Epithelial cell of prostate (primary cell): ENCODE data around the gene LHX3.
"Not testable (repeated sequence)": the region's sequence is repeated elsewhere in the genome, so short reads cannot be mapped to it uniquely, and the experiment has no call there.

Experiments used
- DNase-seq: peaks from one replicate; pipeline ENCODE4 v3.0.0-alpha.2; 2011; ENCODE audit warnings: low read depth, low spot score
- H3K27ac ChIP-seq: fragments of 450-650 bp; 2 replicates; pipeline ENCODE4 v1.5.1; 2017; ENCODE audit warnings: mild to moderate bottlenecking

LHX3 gene

GRCh38 chr9:136163248-136163850 is 41.6 kb downstream of the LHX3 start:
- no peak overlapping the region for H3K27ac ChIP-seq
- no peak for DNase-seq

GRCh38 chr9:136160995-136161610 is 43.8 kb downstream of the LHX3 start:
- no peak overlapping the region for H3K27ac ChIP-seq
- DNase-seq: no peak

- no peak for DNase-seq
- no peak overlapping the region for H3K27ac ChIP-seq
Measured at GRCh38 chr9:136160381-136160841, 44.5 kb downstream of the LHX3 start.

- DNase-seq: no peak
Measured at GRCh38 chr9:136159851-136160250, 45.1 kb downstream of the LHX3 start.

GRCh38 chr9:136157477-136158265 is 47.3 kb downstream of the LHX3 start:
- DNase-seq: no peak
- H3K27ac ChIP-seq: no peak overlapping the region

More at GRCh38 chr9:136159851-136160250, 45.1 kb downstream of the LHX3 start:
- no peak overlapping the region for H3K27ac ChIP-seq

- H3K27ac ChIP-seq: no peak overlapping the region
- no peak for DNase-seq
Measured at GRCh38 chr9:136156209-136157120, 48.5 kb downstream of the LHX3 start.

- no peak for DNase-seq
- no peak overlapping the region for H3K27ac ChIP-seq
Measured at GRCh38 chr9:136155576-136155975, 49.4 kb downstream of the LHX3 start.

- no peak for DNase-seq
- H3K27ac ChIP-seq: no peak overlapping the region
Measured at GRCh38 chr9:136154943-136155342, 50.0 kb downstream of the LHX3 start.

- DNase-seq: no peak
- H3K27ac ChIP-seq: no peak overlapping the region
Measured at GRCh38 chr9:136153381-136154065, 51.4 kb downstream of the LHX3 start.

GRCh38 chr9:136152931-136153330 is 52.0 kb downstream of the LHX3 start:
- H3K27ac ChIP-seq: no peak overlapping the region
- DNase-seq: no peak

GRCh38 chr9:136152543-136152866 is 52.4 kb downstream of the LHX3 start:
- DNase-seq: no peak

GRCh38 chr9:136151848-136152542 is 52.9 kb downstream of the LHX3 start:
- no peak for DNase-seq

More at GRCh38 chr9:136152543-136152866, 52.4 kb downstream of the LHX3 start:
- H3K27ac ChIP-seq: no peak overlapping the region

GRCh38 chr9:136151214-136151804 is 53.6 kb downstream of the LHX3 start:
- DNase-seq: no peak
- H3K27ac ChIP-seq: no peak overlapping the region

More at GRCh38 chr9:136151848-136152542, 52.9 kb downstream of the LHX3 start:
- H3K27ac ChIP-seq: no peak overlapping the region

- DNase-seq, H3K27ac ChIP-seq: not testable (repeated sequence)
Measured at GRCh38 chr9:136150664-136151213, 54.2 kb downstream of the LHX3 start.

GRCh38 chr9:136149853-136150252 is 55.1 kb downstream of the LHX3 start:
- H3K27ac ChIP-seq: no peak overlapping the region
- DNase-seq: no peak

- no peak for DNase-seq
- H3K27ac ChIP-seq: no peak overlapping the region
Measured at GRCh38 chr9:136149337-136149736, 55.6 kb downstream of the LHX3 start.

GRCh38 chr9:136148766-136149165 is 56.2 kb downstream of the LHX3 start:
- DNase-seq: no peak
- H3K27ac ChIP-seq: no peak overlapping the region

GRCh38 chr9:136147890-136148714 is 56.8 kb downstream of the LHX3 start:
- H3K27ac ChIP-seq: no peak overlapping the region
- no peak for DNase-seq
